Posterior cingulate gyrus (tissue), 11 donors: ENCODE measurements around the gene ELOVL7.
"Not testable (repeated sequence)": the region's sequence is repeated elsewhere in the genome, so short reads cannot be mapped to it uniquely, and the experiment has no call there.

Source experiments
- DNase-seq, 10 donors: peaks; one replicate each; pipeline versions ENCODE4 v3.0.0 to v3.0.0-alpha.2; 2020 to 2021; ENCODE audit warnings: mixed read lengths in 3 of 10
- intact Hi-C: fragments of 100-400 bp; cut with DNase I; formaldehyde crosslinking; loops from one replicate; pipeline ENCODE4 v1.15.1; 2023

Gene ELOVL7

GRCh38 chr5:60835554-60835953 is 8.5 kb downstream of the ELOVL7 start:
- intact Hi-C loops, result no loop called here
- DNase-seq, result no peak

- intact Hi-C loops, result no loop called here
- DNase-seq, result no peak
Measured at GRCh38 chr5:60833520-60833919, 10.5 kb downstream of the ELOVL7 start.

DNA sequence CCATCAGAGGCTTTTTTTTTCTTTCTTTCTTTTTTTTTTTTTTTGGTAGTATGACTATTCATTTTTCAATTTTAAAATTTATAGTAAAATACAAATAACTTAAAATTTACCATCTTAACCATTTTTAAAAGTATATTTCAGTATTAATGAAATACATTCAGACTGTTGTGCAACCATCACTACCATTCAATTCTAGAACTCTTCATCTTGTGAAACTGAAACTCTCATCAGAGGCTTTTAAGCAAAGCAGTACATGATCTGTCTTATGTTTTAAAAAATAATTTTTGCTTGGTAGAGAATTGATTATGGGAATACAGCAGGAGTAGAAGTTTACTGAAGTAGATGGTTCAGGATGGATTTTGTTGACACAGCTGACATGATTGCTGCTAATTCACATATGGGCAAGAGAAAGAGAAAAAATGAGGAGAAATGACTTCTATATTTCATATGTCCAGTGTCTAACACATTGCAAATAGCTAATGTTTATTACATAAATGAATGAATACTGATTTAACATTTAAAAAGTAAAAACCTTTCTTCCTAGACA is 13.4 kb downstream of the ELOVL7 start:
- no peak for DNase-seq
- intact Hi-C loops, result no loop called here

DNA sequence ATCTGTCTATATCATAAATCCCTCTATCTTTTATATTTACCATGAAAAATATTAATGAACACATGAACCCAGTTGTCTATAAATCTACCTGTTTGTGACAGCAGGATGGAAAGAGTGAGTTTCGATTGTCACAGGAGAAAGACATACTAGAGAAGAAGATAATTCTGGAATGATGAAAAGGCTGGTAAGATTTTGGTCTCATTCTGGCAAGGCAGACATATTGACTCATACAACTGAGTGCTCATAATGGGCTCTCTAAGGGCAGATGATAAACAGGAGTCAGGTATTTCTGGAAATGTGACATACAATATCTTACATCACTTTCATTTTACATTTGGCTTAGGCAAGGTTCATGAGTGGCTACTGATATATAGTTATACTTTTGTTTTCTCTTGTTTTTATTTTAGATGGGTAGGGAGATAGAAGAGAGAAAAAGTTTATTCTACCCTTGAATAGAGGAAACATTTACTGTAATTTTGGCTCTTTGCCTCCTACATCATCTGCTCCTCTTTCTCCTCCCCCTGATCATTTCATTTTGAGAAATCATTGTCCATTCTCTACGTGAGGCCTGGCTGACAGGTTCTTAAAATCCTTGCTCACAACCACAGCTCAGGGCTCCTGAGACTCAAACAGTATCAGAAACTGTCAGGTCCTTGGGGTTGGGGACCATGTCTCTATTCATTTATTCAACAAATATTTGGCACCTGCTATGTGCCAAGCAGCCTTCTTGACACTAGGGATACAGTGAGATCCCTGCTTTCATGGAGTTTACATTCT is 14.4 kb downstream of the ELOVL7 start:
- intact Hi-C loops, result no loop called here
- no peak for DNase-seq

DNA sequence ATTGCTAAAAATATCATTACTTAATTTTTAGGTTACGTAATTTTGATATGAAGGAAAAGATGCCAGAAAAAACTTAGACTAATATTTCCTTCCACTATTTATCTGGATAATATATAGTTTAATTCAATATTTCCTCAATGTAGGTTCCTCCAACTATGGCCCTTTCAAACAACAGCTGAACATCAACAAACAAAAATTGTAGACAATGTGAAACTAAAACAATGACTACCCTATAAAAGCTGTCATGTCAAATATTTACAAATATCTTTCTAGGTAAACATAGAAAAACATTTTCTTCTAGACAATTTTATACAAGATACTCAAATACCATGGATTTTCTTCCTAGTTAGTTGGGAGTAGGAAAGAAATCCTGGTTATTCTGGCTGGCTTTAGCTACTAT is 16.9 kb downstream of the ELOVL7 start:
- intact Hi-C loops, result no loop called here
- DNase-seq, result no peak

- DNase-seq, result no peak
- intact Hi-C loops, result no loop called here
Measured at GRCh38 chr5:60826653-60827052, 17.4 kb downstream of the ELOVL7 start.

DNA sequence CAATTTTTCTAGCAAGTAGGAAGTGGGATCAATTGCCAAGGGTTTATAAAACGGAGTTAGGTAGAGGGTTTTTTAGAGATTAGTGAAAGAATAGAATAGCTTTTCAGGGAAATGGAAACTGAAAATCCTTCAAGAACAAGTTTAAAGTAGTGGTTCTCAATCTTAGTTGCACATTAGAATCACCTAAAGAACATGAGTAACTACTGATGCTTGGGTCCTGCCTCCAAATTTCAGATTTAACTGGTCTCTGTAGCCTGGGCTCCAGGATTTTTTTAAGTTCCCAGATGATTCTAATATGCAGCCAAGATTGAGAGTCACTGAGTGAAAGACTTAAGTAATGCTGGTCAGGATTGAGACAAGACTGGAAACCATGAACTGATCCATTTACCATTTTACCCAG is 20.5 kb downstream of the ELOVL7 start:
- intact Hi-C loops, result no loop called here
- no peak for DNase-seq

GRCh38 chr5:60822285-60822556 is 21.8 kb downstream of the ELOVL7 start:
- intact Hi-C loops, result no loop called here
- DNase-seq, result no peak

- intact Hi-C loops, result no loop called here
- DNase-seq, result no peak
Measured at GRCh38 chr5:60821488-60822284, 22.4 kb downstream of the ELOVL7 start.

DNA sequence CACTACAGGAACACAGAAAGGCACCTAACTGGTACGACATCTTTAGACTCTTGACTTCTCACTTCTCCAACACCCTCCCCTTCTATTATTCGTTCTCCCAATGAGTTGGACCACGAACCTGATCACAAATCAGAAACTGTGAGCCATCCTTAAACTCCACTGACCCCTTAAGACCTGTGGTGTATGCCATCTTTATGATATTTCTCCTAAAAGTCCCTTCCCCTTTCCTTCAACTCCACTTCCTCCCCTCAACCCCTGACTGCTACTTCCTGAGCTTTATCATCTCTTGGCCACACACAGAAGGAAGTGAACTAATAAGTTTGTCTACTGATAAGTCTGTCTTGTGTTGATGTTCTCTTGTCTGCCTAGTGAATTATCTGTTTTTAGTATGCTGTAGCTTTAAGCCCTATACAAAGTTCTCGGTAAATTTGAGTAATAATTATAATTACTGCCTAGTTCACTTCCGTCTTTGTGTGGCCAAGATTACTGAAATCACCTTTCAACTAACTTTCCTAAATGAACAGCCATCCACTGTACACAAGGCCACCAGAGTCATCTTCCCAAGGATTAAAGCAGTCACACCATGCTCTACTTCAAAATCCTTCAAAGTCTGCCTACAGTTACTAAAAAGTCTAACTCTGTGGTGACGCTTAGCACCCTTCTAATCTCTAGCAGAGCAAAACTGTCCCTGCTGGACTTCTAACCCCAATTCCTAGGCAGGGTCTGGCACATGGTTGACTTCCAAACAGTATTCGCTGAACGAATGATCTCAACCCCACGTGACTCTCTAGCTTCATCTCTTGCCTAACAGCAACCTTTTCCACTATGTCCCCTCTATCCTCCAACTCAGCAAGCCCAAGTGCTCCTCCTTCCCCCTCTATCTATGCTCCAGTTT is 23.2 kb downstream of the ELOVL7 start:
- intact Hi-C loops, result no loop called here
- no peak for DNase-seq

DNA sequence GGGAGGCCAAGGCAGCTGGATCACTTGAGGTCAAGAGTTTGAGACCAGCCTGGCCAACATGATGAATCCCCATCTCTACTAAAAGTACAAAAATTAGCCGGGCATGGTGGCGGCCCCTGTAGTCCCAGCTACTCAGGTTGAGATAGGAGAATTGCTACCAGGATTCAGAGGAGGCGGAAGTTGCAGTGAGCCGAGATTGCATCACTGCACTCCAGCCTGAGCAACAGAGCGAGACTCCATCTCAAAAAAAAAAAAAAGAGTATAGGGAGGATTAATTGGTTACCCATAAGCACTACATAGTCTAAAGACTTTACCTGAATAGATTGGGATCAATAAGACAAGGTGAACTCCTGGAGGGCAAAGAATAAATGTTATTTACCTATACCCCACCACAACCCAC is 27.9 kb downstream of the ELOVL7 start:
- intact Hi-C loops, DNase-seq: not testable (repeated sequence)

GRCh38 chr5:60814498-60814897 is 29.6 kb downstream of the ELOVL7 start:
- intact Hi-C loops, result no loop called here
- no peak for DNase-seq

DNA sequence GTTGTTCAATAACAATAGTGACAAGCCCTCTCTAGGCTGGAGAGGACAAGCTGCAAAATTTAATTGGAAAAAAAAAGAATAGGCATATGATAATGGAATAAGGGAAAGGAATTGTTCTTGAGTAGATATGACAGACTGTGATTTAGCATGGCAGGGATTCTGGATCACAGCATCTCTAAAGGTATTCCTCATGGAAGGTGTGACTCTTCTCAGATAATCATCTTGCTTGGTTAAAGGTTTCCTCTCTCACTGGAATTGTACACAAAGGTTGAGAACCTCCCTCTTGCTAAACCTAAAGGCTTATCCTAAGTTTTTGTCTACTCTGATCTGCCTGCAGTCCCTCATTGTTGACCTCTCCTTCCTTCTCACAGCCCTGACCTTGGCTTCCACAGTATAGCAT is 31.6 kb downstream of the ELOVL7 start:
- intact Hi-C loops, result no loop called here

GRCh38 chr5:60811105-60811504 is 33.0 kb downstream of the ELOVL7 start:
- intact Hi-C loops, result no loop called here
- no peak for DNase-seq

More for the DNA sequence above, 31.6 kb downstream of the ELOVL7 start:
- no peak for DNase-seq

GRCh38 chr5:60810438-60811085 is 33.5 kb downstream of the ELOVL7 start:
- intact Hi-C loops, result no loop called here
- DNase-seq, result no peak

GRCh38 chr5:60809891-60810425 is 34.1 kb downstream of the ELOVL7 start:
- intact Hi-C loops, result no loop called here
- no peak for DNase-seq

GRCh38 chr5:60806591-60807243 is 37.4 kb downstream of the ELOVL7 start:
- intact Hi-C loops, result no loop called here
- no peak for DNase-seq

DNA sequence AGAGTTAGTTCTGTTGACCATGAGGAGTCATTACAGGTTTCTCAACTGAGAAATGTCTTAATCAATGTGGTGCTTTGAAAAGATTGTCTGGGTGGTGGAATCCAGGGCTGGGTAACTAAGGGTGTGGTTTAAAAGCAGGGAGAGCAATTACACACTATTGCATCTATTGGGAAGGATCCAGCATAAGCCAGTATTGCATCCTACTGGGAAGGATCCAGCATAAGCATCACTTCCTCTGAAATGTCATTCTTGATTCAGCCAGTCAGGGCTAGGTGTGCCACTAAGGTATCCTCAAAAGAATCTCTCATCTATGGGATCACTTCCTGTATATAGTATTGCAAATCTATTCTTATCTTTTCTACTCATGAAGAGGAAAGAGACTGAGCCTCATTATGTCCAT is 38.6 kb downstream of the ELOVL7 start:
- no peak for DNase-seq
- intact Hi-C loops, result no loop called here

- DNase-seq, result no peak
- intact Hi-C loops, result no loop called here
Measured at GRCh38 chr5:60803712-60804111, 40.4 kb downstream of the ELOVL7 start.

- DNase-seq, result no peak
- intact Hi-C loops, result no loop called here
Measured at GRCh38 chr5:60802986-60803385, 41.1 kb downstream of the ELOVL7 start.
